Measurements from ENCODE around the gene PLXDC2.

PLXDC2 gene

GRCh38 chr10:20256969-20257368 lies 440.7 kb downstream of the PLXDC2 start:
- POLR2A ChIA-PET: no interaction called here
- CTCF ChIA-PET: no interaction called here
- DNase-seq (ENCODE audit: extremely low spot score): no peak
- TF ChIP-seq L3MBTL2 (conservative IDR thresholded peaks at IDR 0.05) (no peak), PKNOX1 (IDR thresholded peaks at IDR 0.05) (no peak), BHLHE40 (IDR thresholded peaks at IDR 0.05; ENCODE audit: borderline replicate concordance) (no peak), SUZ12 (IDR thresholded peaks at IDR 0.05) (no peak), HDGF (IDR thresholded peaks at IDR 0.05; ENCODE audit: borderline replicate concordance) (no peak), FOXA1 (IDR thresholded peaks at IDR 0.05) (no peak), NFRKB (IDR thresholded peaks at IDR 0.05) (no peak), FOXM1 (IDR thresholded peaks at IDR 0.05; ENCODE audit: borderline replicate concordance) (no peak), CTBP1 (IDR thresholded peaks at IDR 0.05; ENCODE audit: borderline replicate concordance) (no peak), ELF4 (IDR thresholded peaks at IDR 0.05) (no peak), ZNF384 (IDR thresholded peaks at IDR 0.05) (no peak), FOXK2 (IDR thresholded peaks at IDR 0.05) (no peak), TARDBP (IDR thresholded peaks at IDR 0.05) (no peak), LEF1 (IDR thresholded peaks at IDR 0.05; ENCODE audit: borderline replicate concordance) (no peak), SP1 (IDR thresholded peaks at IDR 0.05) (no peak), ARNT (IDR thresholded peaks at IDR 0.05) (no peak)

- TF ChIP-seq TARDBP (IDR thresholded peaks at IDR 0.05) (no peak), ARNT (IDR thresholded peaks at IDR 0.05) (no peak), CTBP1 (IDR thresholded peaks at IDR 0.05; ENCODE audit: borderline replicate concordance) (no peak), FOXA1 (IDR thresholded peaks at IDR 0.05) (no peak), BHLHE40 (IDR thresholded peaks at IDR 0.05; ENCODE audit: borderline replicate concordance) (no peak), FOXM1 (IDR thresholded peaks at IDR 0.05; ENCODE audit: borderline replicate concordance) (no peak), FOXK2 (IDR thresholded peaks at IDR 0.05) (no peak), HDGF (IDR thresholded peaks at IDR 0.05; ENCODE audit: borderline replicate concordance) (no peak), ZNF384 (IDR thresholded peaks at IDR 0.05) (no peak), NFRKB (IDR thresholded peaks at IDR 0.05) (no peak), SP1 (IDR thresholded peaks at IDR 0.05) (no peak), PKNOX1 (IDR thresholded peaks at IDR 0.05) (no peak)
- no peak for DNase-seq (ENCODE audit: extremely low spot score)
- ChIA-PET CTCF (no interaction called here), POLR2A (no interaction called here)
These were observed 441.2 kb downstream of the PLXDC2 start for GRCh38 chr10:20257422-20257821.

GRCh38 chr10:20265146-20265545 lies 448.9 kb downstream of the PLXDC2 start:
- CTCF ChIA-PET: no interaction called here
- TF ChIP-seq NFRKB (IDR thresholded peaks at IDR 0.05): no peak
- DNase-seq (ENCODE audit: extremely low spot score): no peak
- POLR2A ChIA-PET: no interaction called here

GRCh38 chr10:20267734-20268133 lies 451.5 kb downstream of the PLXDC2 start:
- CTCF ChIA-PET: interaction anchor here (0.7 kb wide), 1 partner anchor 587 kb away, joined by 4 read pairs; no protein-coding TSS in a partner anchor
- TF ChIP-seq CTBP1 (IDR thresholded peaks at IDR 0.05; ENCODE audit: borderline replicate concordance) (no peak), NFRKB (IDR thresholded peaks at IDR 0.05) (no peak), HDGF (IDR thresholded peaks at IDR 0.05; ENCODE audit: borderline replicate concordance) (no peak), ELF4 (IDR thresholded peaks at IDR 0.05) (no peak), SUZ12 (IDR thresholded peaks at IDR 0.05) (no peak), L3MBTL2 (conservative IDR thresholded peaks at IDR 0.05) (no peak), SP1 (IDR thresholded peaks at IDR 0.05) (no peak), FOXK2 (IDR thresholded peaks at IDR 0.05) (no peak)
- no peak for DNase-seq (ENCODE audit: extremely low spot score)
- POLR2A ChIA-PET: no interaction called here

GRCh38 chr10:20271490-20271889 lies 455.3 kb downstream of the PLXDC2 start:
- CTCF ChIA-PET: no interaction called here
- DNase-seq (ENCODE audit: extremely low spot score): no peak
- TF ChIP-seq HDGF (IDR thresholded peaks at IDR 0.05; ENCODE audit: borderline replicate concordance) (no peak), BHLHE40 (IDR thresholded peaks at IDR 0.05; ENCODE audit: borderline replicate concordance) (no peak), PKNOX1 (IDR thresholded peaks at IDR 0.05) (no peak), ELF4 (IDR thresholded peaks at IDR 0.05) (no peak), SUZ12 (IDR thresholded peaks at IDR 0.05) (no peak), ZNF384 (IDR thresholded peaks at IDR 0.05) (no peak), FOXA1 (IDR thresholded peaks at IDR 0.05) (no peak), SP1 (IDR thresholded peaks at IDR 0.05) (no peak)
- POLR2A ChIA-PET: no interaction called here

GRCh38 chr10:20272608-20273007 lies 456.4 kb downstream of the PLXDC2 start:
- TF ChIP-seq BHLHE40 (IDR thresholded peaks at IDR 0.05; ENCODE audit: borderline replicate concordance): no peak
- TF ChIP-seq SP1 (IDR thresholded peaks at IDR 0.05): no peak
- TF ChIP-seq L3MBTL2 (conservative IDR thresholded peaks at IDR 0.05): no peak
- no peak for DNase-seq (ENCODE audit: extremely low spot score)
- CTCF ChIA-PET: interaction anchor here (0.6 kb wide), 1 partner anchor 1594 kb away, joined by 4 read pairs; no protein-coding TSS in a partner anchor
- POLR2A ChIA-PET: no interaction called here

GRCh38 chr10:20274571-20274970 lies 458.3 kb downstream of the PLXDC2 start:
- TF ChIP-seq CTBP1 (IDR thresholded peaks at IDR 0.05; ENCODE audit: borderline replicate concordance) (no peak), ZNF384 (IDR thresholded peaks at IDR 0.05) (no peak), HDGF (IDR thresholded peaks at IDR 0.05; ENCODE audit: borderline replicate concordance) (no peak), FOXM1 (IDR thresholded peaks at IDR 0.05; ENCODE audit: borderline replicate concordance) (no peak), FOXK2 (IDR thresholded peaks at IDR 0.05) (no peak), SP1 (IDR thresholded peaks at IDR 0.05) (no peak), ELF4 (IDR thresholded peaks at IDR 0.05) (no peak), LEF1 (IDR thresholded peaks at IDR 0.05; ENCODE audit: borderline replicate concordance) (no peak), BHLHE40 (IDR thresholded peaks at IDR 0.05; ENCODE audit: borderline replicate concordance) (no peak), NFRKB (IDR thresholded peaks at IDR 0.05) (no peak), ARNT (IDR thresholded peaks at IDR 0.05) (no peak), SUZ12 (IDR thresholded peaks at IDR 0.05) (no peak), TARDBP (IDR thresholded peaks at IDR 0.05) (no peak), PKNOX1 (IDR thresholded peaks at IDR 0.05) (no peak), L3MBTL2 (conservative IDR thresholded peaks at IDR 0.05) (no peak)
- no peak for DNase-seq (ENCODE audit: extremely low spot score)
- CTCF ChIA-PET: no interaction called here
- POLR2A ChIA-PET: no interaction called here
